Measurements from ENCODE around the gene PRC1.

The PRC1 gene

GRCh38 chr15:90989040-90989768, 5.1 kb downstream of the PRC1 start:
- no peak for DNase-seq

GRCh38 chr15:90988296-90988695, 6.0 kb downstream of the PRC1 start:
- DNase-seq, result no peak

- DNase-seq, result no peak
These were observed 6.7 kb downstream of the PRC1 start for GRCh38 chr15:90987561-90988141.

- no peak for DNase-seq
These were observed 7.4 kb downstream of the PRC1 start for GRCh38 chr15:90986790-90987507.

- no peak for DNase-seq
These were observed 12.2 kb downstream of the PRC1 start for GRCh38 chr15:90982135-90982534.

- DNase-seq, result no peak
These were observed 12.7 kb downstream of the PRC1 start for GRCh38 chr15:90981681-90982080.

- no peak for DNase-seq
These were observed 14.8 kb downstream of the PRC1 start for GRCh38 chr15:90979582-90979981.

- no peak for DNase-seq
These were observed 20.1 kb downstream of the PRC1 start for GRCh38 chr15:90974216-90974615.

GRCh38 chr15:90972133-90972532, 22.2 kb downstream of the PRC1 start:
- no peak for DNase-seq

GRCh38 chr15:90970274-90970673, 24.1 kb downstream of the PRC1 start:
- DNase-seq, result no peak

- no peak for DNase-seq
These were observed 25.9 kb downstream of the PRC1 start for GRCh38 chr15:90968434-90968833.

GRCh38 chr15:90967206-90967605, 27.1 kb downstream of the PRC1 start:
- no peak for DNase-seq

GRCh38 chr15:90966262-90966661, 28.1 kb downstream of the PRC1 start:
- no peak for DNase-seq

- no peak for DNase-seq
These were observed 32.3 kb downstream of the PRC1 start for GRCh38 chr15:90962021-90962420.

- DNase-seq, result no peak
These were observed 33.8 kb downstream of the PRC1 start for GRCh38 chr15:90960298-90961091.

- no peak for DNase-seq
These were observed 34.4 kb downstream of the PRC1 start for GRCh38 chr15:90959894-90960293.

- DNase-seq, result no peak
These were observed 35.2 kb downstream of the PRC1 start for GRCh38 chr15:90959028-90959595.

- no peak for DNase-seq
These were observed 36.5 kb downstream of the PRC1 start for GRCh38 chr15:90957791-90958190.

GRCh38 chr15:90957031-90957790, 37.1 kb downstream of the PRC1 start:
- no peak for DNase-seq

- DNase-seq, result peak; percentile 46
These were observed 37.9 kb downstream of the PRC1 start for GRCh38 chr15:90956274-90957030.

GRCh38 chr15:90955624-90956273, 38.6 kb downstream of the PRC1 start:
- no peak for DNase-seq

All from activated effector memory CD4-positive, alpha-beta T cell treated with Interleukin-2 at 50 U/mL for 16 hours (primary cell).